Mesothelial cell of epicardium (in vitro differentiated cells): Measurements from ENCODE around the gene AGO4. TPM values are rescaled to one million over a fixed set of nuclear protein-coding genes. Genes with fewer than 3 reads are reported as not detected.
A peak's percentile ranks its signal among the peaks of the same experiment; 100 is the strongest.

Experiments used
- DNase-seq, 2 experiments: peaks; one replicate each; pipeline ENCODE4 v3.0.0; 2021; ENCODE audit warnings: low spot score in 2 of 2; ENCODE audit not compliant: unreplicated experiment in 2 of 2
- H3K27ac Mint-ChIP-seq: 2 replicates; pipeline ENCODE4 v1.8.0; 2021; ENCODE audit warnings: mixed read lengths
- H3K27me3 Mint-ChIP-seq: 2 replicates; pipeline ENCODE4 v1.8.0; 2021; ENCODE audit warnings: low read depth, mixed read lengths
- H3K36me3 Mint-ChIP-seq: 2 replicates; pipeline ENCODE4 v1.8.0; 2021; ENCODE audit warnings: mixed read lengths
- H3K4me1 Mint-ChIP-seq: 2 replicates; pipeline ENCODE4 v1.8.0; 2021; ENCODE audit warnings: mixed read lengths
- H3K4me3 Mint-ChIP-seq: 2 replicates; pipeline ENCODE4 v1.8.0; 2021; ENCODE audit warnings: mild to moderate bottlenecking, moderate library complexity, mixed read lengths
- H3K9me3 Mint-ChIP-seq: 2 replicates; pipeline ENCODE4 v1.8.0; 2021; ENCODE audit warnings: mixed read lengths
- total RNA-seq: library from RNA; stranded (reverse); gene quantifications from 3 replicates; pipeline ENCODE4 v1.2.1, GENCODE V29; 2021
- TF ChIP-seq, protein P1 (sequence below): fragments of 200-600 bp; sonication (generic); IDR thresholded peaks from one replicate; pipeline ENCODE4 v1.5.0; 2021; ENCODE audit warnings: antibody characterized with exemption; ENCODE audit not compliant: unreplicated experiment

The AGO4 gene
- total RNA-seq, 1 donor from 2014 or later = 26.5 TPM

- no peak overlapping the region for H3K4me3 Mint-ChIP-seq
- peak overlapping the region; percentile 48 for H3K27ac Mint-ChIP-seq
- no peaks in the 10 kb centered on the region for H3K27me3 Mint-ChIP-seq
- TF ChIP-seq, protein P1, sequence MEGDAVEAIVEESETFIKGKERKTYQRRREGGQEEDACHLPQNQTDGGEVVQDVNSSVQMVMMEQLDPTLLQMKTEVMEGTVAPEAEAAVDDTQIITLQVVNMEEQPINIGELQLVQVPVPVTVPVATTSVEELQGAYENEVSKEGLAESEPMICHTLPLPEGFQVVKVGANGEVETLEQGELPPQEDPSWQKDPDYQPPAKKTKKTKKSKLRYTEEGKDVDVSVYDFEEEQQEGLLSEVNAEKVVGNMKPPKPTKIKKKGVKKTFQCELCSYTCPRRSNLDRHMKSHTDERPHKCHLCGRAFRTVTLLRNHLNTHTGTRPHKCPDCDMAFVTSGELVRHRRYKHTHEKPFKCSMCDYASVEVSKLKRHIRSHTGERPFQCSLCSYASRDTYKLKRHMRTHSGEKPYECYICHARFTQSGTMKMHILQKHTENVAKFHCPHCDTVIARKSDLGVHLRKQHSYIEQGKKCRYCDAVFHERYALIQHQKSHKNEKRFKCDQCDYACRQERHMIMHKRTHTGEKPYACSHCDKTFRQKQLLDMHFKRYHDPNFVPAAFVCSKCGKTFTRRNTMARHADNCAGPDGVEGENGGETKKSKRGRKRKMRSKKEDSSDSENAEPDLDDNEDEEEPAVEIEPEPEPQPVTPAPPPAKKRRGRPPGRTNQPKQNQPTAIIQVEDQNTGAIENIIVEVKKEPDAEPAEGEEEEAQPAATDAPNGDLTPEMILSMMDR = no peak
- peaks cover 13% of the 10 kb centered on the region for H3K4me1 Mint-ChIP-seq
- H3K9me3 Mint-ChIP-seq = no peaks in the 10 kb centered on the region
- DNase-seq = no peak
- H3K36me3 Mint-ChIP-seq = peaks cover 46% of the 10 kb centered on the region
Measured at GRCh38 chr1:35845766-35846165, 38.0 kb downstream of the AGO4 start.

DNA sequence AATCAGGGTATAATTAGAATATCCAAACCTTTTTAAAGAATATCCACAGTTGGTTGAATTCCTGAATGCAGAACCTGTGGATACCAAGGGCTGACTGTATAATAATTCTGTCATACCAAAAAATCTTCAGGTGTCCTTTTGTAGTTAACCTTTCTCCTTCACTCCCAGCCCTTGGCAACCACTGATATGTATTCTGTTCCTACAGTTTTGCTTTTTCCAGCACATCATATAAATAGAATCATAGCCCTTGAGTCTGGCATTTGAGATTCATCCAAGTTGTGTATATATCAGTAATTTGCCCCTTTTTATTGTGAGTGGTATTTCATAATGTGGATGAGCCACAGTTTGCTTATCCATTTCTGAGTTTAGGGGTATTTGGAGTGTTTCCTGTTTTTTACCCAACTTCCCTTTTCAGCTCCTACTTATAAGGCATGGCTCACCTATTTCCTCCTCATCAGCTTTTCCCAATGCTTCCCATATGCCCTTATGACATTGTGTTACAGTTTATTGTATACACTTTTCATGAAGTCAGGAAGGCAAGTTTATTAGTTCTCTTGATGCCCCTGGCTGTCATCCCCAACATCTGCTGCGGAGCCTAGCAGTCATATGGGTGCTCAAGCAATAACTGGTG, 40.2 kb downstream of the AGO4 start:
- peaks cover 23% of the 10 kb centered on the region for H3K4me1 Mint-ChIP-seq
- no peak for DNase-seq
- TF ChIP-seq, protein P1 = no peak
- peaks cover 35% of the 10 kb centered on the region for H3K36me3 Mint-ChIP-seq
- H3K27ac Mint-ChIP-seq = no peak overlapping the region
- H3K4me3 Mint-ChIP-seq = no peak overlapping the region
- no peaks in the 10 kb centered on the region for H3K27me3 Mint-ChIP-seq
- no peaks in the 10 kb centered on the region for H3K9me3 Mint-ChIP-seq

GRCh38 chr1:35850051-35850450, 42.2 kb downstream of the AGO4 start:
- no peaks in the 10 kb centered on the region for H3K9me3 Mint-ChIP-seq
- no peak overlapping the region for H3K4me3 Mint-ChIP-seq
- DNase-seq = no peak
- H3K27me3 Mint-ChIP-seq = no peaks in the 10 kb centered on the region
- TF ChIP-seq, protein P1 = no peak
- H3K36me3 Mint-ChIP-seq = peaks cover 39% of the 10 kb centered on the region
- H3K27ac Mint-ChIP-seq = peak overlapping the region; percentile 43
- H3K4me1 Mint-ChIP-seq = peaks cover 23% of the 10 kb centered on the region

DNA sequence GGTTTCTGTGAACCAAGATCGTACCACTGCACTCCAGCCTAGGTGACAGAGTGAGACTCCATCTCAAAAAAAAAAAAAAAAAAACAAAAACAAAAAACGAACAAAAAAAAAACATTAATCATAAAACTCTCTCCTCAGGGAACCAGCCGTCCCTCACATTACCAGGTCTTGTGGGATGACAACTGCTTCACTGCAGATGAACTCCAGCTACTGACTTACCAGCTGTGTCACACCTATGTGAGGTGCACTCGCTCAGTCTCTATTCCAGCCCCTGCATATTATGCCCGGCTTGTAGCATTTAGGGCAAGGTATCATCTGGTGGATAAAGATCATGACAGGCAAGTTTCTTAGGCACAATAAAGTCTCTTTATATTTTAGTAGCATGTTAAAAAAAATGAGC, 42.9 kb downstream of the AGO4 start:
- Mint-ChIP-seq H3K4me3 (no peak overlapping the region), H3K9me3 (no peaks in the 10 kb centered on the region), H3K4me1 (peaks cover 19% of the 10 kb centered on the region), H3K27ac (peak overlapping the region; percentile 43), H3K27me3 (no peaks in the 10 kb centered on the region), H3K36me3 (peaks cover 35% of the 10 kb centered on the region)
- TF ChIP-seq, protein P1 = no peak
- no peak for DNase-seq

DNA sequence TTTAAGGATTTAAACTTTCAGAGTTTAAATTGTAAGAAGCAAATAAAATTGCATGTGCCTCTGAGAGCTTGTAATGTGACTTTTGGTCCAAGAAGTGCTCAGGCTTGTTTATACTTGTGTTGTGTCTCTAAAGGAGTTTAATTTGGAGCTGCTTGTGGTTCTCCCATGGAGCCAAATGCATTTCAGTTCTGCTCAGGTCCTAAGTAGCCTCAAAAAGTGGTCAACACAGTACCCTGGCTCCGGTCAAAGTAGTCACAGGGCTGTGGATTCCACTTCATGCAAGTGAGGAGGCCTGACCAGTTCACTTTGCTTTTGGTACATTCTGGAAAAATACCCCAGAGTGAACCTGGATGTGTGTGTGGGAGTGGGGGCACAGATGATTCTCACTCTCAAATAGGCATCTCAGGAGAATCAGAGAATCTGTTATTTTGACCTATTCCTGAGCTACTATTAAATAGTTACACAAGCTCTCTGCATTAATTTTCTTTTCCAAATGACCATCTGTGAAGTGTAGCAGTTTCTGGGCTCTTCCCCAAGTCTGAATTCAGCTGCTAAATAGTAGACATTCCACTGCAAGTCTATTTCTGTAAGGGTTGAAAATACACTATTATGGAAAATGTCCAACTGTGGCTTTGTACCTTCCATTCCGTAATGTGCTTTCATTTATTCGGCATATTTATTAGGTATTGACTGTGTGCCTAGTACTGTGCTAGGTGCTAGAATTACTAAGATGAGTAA, 43.5 kb downstream of the AGO4 start:
- Mint-ChIP-seq H3K27me3 (no peaks in the 10 kb centered on the region), H3K27ac (peak overlapping the region; percentile 73), H3K9me3 (no peaks in the 10 kb centered on the region), H3K36me3 (peaks cover 34% of the 10 kb centered on the region), H3K4me3 (no peak overlapping the region), H3K4me1 (peaks cover 18% of the 10 kb centered on the region)
- TF ChIP-seq, protein P1 = no peak
- DNase-seq = no peak
